Activated T-cell treated with anti-CD3 and anti-CD28 coated beads, Interleukin-2, amount 50 U/mL, for 1 hour (primary cell): ENCODE results near the gene SLC19A3.
"Not testable (repeated sequence)": the region's sequence is repeated elsewhere in the genome, so short reads cannot be mapped to it uniquely, and the experiment has no call there.

Experiments
- DNase-seq: peaks from one replicate; pipeline ENCODE4 v3.0.0-alpha.2; 2020

Gene SLC19A3

GRCh38 chr2:227701556-227701955 is 16.3 kb downstream of the SLC19A3 start:
- DNase-seq: no peak

- DNase-seq: no peak
Measured at GRCh38 chr2:227696990-227697679, 20.7 kb downstream of the SLC19A3 start.

GRCh38 chr2:227687189-227687588 is 30.6 kb downstream of the SLC19A3 start:
- no peak for DNase-seq

GRCh38 chr2:227684258-227684657 is 33.6 kb downstream of the SLC19A3 start:
- DNase-seq: no peak

- no peak for DNase-seq
Measured at GRCh38 chr2:227677928-227678327, 39.9 kb downstream of the SLC19A3 start.

GRCh38 chr2:227674485-227674884 is 43.3 kb downstream of the SLC19A3 start:
- DNase-seq: no peak

GRCh38 chr2:227673620-227674019 is 44.2 kb downstream of the SLC19A3 start:
- DNase-seq: not testable (repeated sequence)

- DNase-seq: no peak
Measured at GRCh38 chr2:227671170-227671905, 46.5 kb downstream of the SLC19A3 start.

GRCh38 chr2:227666631-227667170 is 51.1 kb downstream of the SLC19A3 start, which contains the start of gene SCYGR5:
TSS of gene SCYGR5 (plus strand) at chr2:227666804. CDS start at chr2:227666804, 0 bp downstream.
- DNase-seq: not testable (repeated sequence)

GRCh38 chr2:227665189-227665940 is 52.5 kb downstream of the SLC19A3 start:
- DNase-seq: no peak

GRCh38 chr2:227661827-227662226 is 56.0 kb downstream of the SLC19A3 start:
- DNase-seq: no peak

GRCh38 chr2:227661025-227661649 is 56.7 kb downstream of the SLC19A3 start:
- no peak for DNase-seq

- no peak for DNase-seq
Measured at GRCh38 chr2:227657199-227657845, 60.5 kb downstream of the SLC19A3 start.

GRCh38 chr2:227655454-227655853 is 62.4 kb downstream of the SLC19A3 start:
- no peak for DNase-seq

- no peak for DNase-seq
Measured at GRCh38 chr2:227654426-227654825, 63.4 kb downstream of the SLC19A3 start.

GRCh38 chr2:227653419-227653818 is 64.4 kb downstream of the SLC19A3 start:
- no peak for DNase-seq

GRCh38 chr2:227643990-227644551 is 73.8 kb downstream of the SLC19A3 start:
- no peak for DNase-seq

GRCh38 chr2:227642656-227643055 is 75.2 kb downstream of the SLC19A3 start:
- no peak for DNase-seq

- DNase-seq: no peak
Measured at GRCh38 chr2:227634201-227634600, 83.6 kb downstream of the SLC19A3 start.
